DOHH2 (cell line): ENCODE measurements around the gene SDHC.

ENCODE experiments used
- H3F3A ChIP-seq: fragments of 200-600 bp; sonication (generic), shearing (Covaris generic); 2 replicates; pipeline ENCODE4 v1.6.0; 2016; ENCODE audit warnings: antibody characterized with exemption, mild to moderate bottlenecking; ENCODE audit not compliant: control insufficient read depth, insufficient read depth
- H3K27ac ChIP-seq: fragments of 200-600 bp; sonication (generic); 2 replicates; pipeline ENCODE4 v1.5.1; 2014; ENCODE audit warnings: low read depth, mild to moderate bottlenecking, low read length, moderate library complexity
- H3K27me3 ChIP-seq: fragments of 200-600 bp; sonication (generic); 2 replicates; pipeline ENCODE4 v1.6.1; 2014; ENCODE audit warnings: mild to moderate bottlenecking, low read length, mixed read lengths; ENCODE audit not compliant: control insufficient read depth
- H3K36me3 ChIP-seq: fragments of 200-600 bp; sonication (generic); 2 replicates; pipeline ENCODE4 v1.6.1; 2014; ENCODE audit warnings: mild to moderate bottlenecking, low read length, moderate library complexity, mixed read lengths; ENCODE audit not compliant: control insufficient read depth
- H3K4me1 ChIP-seq: fragments of 200-600 bp; sonication (generic); 2 replicates; pipeline ENCODE4 v1.6.1; 2014; ENCODE audit warnings: mild to moderate bottlenecking, low read length, mixed read lengths; ENCODE audit not compliant: control insufficient read depth
- H3K4me2 ChIP-seq: fragments of 200-600 bp; sonication (generic); 2 replicates; pipeline ENCODE4 v1.6.0; 2014; ENCODE audit warnings: mild to moderate bottlenecking, low read length, moderate library complexity
- H3K4me3 ChIP-seq: fragments of 200-600 bp; sonication (generic); 2 replicates; pipeline ENCODE4 v1.5.1; 2014; ENCODE audit warnings: mild to moderate bottlenecking, low read length, mixed read lengths
- H3K79me2 ChIP-seq: fragments of 200-600 bp; sonication (generic); 2 replicates; pipeline ENCODE4 v1.6.1; 2014; ENCODE audit warnings: mild to moderate bottlenecking, low read length, mixed read lengths; ENCODE audit not compliant: control insufficient read depth
- H3K9me2 ChIP-seq: fragments of 200-600 bp; sonication (generic); replicated peaks from 2 replicates; pipeline ENCODE4 v1.6.1; 2014; ENCODE audit warnings: mild to moderate bottlenecking, low read length, mixed read lengths; ENCODE audit not compliant: control insufficient read depth
- H3K9me3 ChIP-seq: fragments of 200-600 bp; sonication (generic); 2 replicates; pipeline ENCODE4 v1.6.1; 2014; ENCODE audit warnings: antibody characterized with exemption, low read length, mixed read lengths; ENCODE audit not compliant: control insufficient read depth, insufficient read depth
- H4K20me1 ChIP-seq: fragments of 200-600 bp; sonication (generic); 2 replicates; pipeline ENCODE4 v1.6.0; 2014; ENCODE audit warnings: low read depth, mild to moderate bottlenecking, antibody characterized with exemption, low read length, moderate library complexity; ENCODE audit not compliant: control insufficient read depth, insufficient read depth
- EZH2phosphoT487 ChIP-seq: fragments of 200-600 bp; sonication (generic); IDR thresholded peaks from 2 replicates; pipeline ENCODE4 v1.6.1; 2017; ENCODE audit warnings: borderline replicate concordance, mild to moderate bottlenecking, antibody characterized with exemption, low read length, moderate library complexity, mixed read lengths
- TF ChIP-seq, protein P1 (sequence below): fragments of 200-600 bp; sonication (generic); IDR thresholded peaks from one replicate; pipeline ENCODE4 v1.5.1; 2014; ENCODE audit warnings: antibody characterized with exemption, mild to moderate bottlenecking, low read depth, low read length; ENCODE audit not compliant: poor library complexity, severe bottlenecking

SDHC gene

DNA sequence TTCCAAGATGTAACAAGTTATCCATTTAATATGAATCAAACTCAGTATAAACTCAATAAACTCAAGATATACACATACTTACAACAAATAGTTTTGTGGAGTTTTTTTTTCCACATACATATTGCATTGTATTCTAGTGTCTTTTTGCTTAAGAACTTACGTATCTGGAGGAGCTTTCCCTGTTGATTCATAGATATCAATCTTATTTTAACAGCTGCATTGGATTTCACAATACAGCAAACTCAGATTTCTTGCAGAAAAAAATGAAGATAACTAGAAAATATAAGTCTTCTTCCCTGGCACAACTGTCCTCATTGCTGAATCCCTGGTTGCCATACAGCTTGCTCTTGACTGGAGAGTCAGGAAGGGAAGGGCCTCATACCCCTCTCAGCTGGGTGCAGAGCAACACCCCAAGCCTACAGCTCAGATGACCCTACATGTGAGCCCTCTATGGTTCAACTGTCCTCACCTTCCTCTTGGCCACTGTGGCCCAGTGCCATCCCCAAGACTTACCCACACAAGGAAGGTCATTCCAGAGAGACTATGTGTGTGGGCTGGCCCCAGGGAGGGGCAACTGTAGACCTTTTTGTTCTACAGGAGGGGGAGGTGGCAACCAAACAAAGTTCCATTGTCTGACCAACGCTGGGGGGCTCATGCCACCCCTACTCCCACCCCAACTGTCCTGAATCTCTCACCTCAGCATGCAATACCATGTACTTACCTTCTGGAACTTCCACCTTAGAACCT, 6.1 kb upstream of the SDHC start:
- H3K79me2 ChIP-seq, result peaks cover 14% of the 10 kb centered on the region
- H3K4me3 ChIP-seq, result no peak overlapping the region
- no peaks in the 10 kb centered on the region for H4K20me1 ChIP-seq
- H3K4me2 ChIP-seq, result no peak overlapping the region
- H3K4me1 ChIP-seq, result peaks cover 31% of the 10 kb centered on the region
- no peaks in the 10 kb centered on the region for H3K9me3 ChIP-seq
- TF ChIP-seq EZH2phosphoT487, result no peak
- TF ChIP-seq, protein P1, sequence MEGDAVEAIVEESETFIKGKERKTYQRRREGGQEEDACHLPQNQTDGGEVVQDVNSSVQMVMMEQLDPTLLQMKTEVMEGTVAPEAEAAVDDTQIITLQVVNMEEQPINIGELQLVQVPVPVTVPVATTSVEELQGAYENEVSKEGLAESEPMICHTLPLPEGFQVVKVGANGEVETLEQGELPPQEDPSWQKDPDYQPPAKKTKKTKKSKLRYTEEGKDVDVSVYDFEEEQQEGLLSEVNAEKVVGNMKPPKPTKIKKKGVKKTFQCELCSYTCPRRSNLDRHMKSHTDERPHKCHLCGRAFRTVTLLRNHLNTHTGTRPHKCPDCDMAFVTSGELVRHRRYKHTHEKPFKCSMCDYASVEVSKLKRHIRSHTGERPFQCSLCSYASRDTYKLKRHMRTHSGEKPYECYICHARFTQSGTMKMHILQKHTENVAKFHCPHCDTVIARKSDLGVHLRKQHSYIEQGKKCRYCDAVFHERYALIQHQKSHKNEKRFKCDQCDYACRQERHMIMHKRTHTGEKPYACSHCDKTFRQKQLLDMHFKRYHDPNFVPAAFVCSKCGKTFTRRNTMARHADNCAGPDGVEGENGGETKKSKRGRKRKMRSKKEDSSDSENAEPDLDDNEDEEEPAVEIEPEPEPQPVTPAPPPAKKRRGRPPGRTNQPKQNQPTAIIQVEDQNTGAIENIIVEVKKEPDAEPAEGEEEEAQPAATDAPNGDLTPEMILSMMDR, result no peak
- H3F3A ChIP-seq, result peaks cover 17% of the 10 kb centered on the region
- no peaks in the 10 kb centered on the region for H3K9me2 ChIP-seq
- H3K27ac ChIP-seq, result no peak overlapping the region
- 0 out of 2 replicates have a peak, but pooled peaks cover 5% of the 10 kb centered on the region for H3K27me3 ChIP-seq
- H3K36me3 ChIP-seq, result peaks cover 3% of the 10 kb centered on the region; the same call in 1 of the 2 replicates

DNA sequence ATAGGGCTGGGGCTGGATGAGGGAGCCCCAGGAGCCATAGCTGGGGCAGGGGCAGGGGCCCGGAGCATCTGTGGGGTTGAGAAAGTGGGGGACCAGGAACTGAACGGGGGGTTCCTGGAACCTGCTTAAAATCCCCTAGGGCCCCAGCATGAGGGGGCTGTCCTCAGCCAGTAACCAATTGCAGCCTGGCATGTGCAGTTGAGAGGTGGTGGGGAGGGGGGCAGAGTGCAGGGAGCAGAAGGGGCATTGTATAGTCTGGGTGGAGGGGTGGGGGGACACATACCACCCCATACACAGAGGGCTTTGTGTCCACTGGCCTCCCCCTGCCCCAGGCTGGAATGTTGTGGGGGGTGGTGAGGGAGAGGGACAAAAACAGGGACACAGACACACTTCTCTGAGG, 4.3 kb upstream of the SDHC start, which contains the start of gene MPZ:
MPZ (minus strand) TSS at position 101 of the 400 bp plus-strand sequence; CDS start at position 38, 63 bp downstream.
- H3K79me2 ChIP-seq, result peaks cover 13% of the 10 kb centered on the region
- 0 out of 2 replicates have a peak, but pooled peaks cover 3% of the 10 kb centered on the region for H3K36me3 ChIP-seq
- H3K4me2 ChIP-seq, result no peak within 1 kb of the TSS
- H3K9me3 ChIP-seq, result no peaks in the 10 kb centered on the region
- H3K9me2 ChIP-seq, result no peaks in the 10 kb centered on the region
- no peaks in the 10 kb centered on the region for H4K20me1 ChIP-seq
- 0 out of 2 replicates have a peak, but pooled peaks cover 5% of the 10 kb centered on the region for H3K27me3 ChIP-seq
- H3K4me3 ChIP-seq, result no peak within 1 kb of the TSS
- peaks cover 20% of the 10 kb centered on the region for H3F3A ChIP-seq
- peaks cover 33% of the 10 kb centered on the region for H3K4me1 ChIP-seq
- TF ChIP-seq, protein P1, result no peak
- TF ChIP-seq EZH2phosphoT487, result no peak
- H3K27ac ChIP-seq, result no peak within 1 kb of the TSS

DNA sequence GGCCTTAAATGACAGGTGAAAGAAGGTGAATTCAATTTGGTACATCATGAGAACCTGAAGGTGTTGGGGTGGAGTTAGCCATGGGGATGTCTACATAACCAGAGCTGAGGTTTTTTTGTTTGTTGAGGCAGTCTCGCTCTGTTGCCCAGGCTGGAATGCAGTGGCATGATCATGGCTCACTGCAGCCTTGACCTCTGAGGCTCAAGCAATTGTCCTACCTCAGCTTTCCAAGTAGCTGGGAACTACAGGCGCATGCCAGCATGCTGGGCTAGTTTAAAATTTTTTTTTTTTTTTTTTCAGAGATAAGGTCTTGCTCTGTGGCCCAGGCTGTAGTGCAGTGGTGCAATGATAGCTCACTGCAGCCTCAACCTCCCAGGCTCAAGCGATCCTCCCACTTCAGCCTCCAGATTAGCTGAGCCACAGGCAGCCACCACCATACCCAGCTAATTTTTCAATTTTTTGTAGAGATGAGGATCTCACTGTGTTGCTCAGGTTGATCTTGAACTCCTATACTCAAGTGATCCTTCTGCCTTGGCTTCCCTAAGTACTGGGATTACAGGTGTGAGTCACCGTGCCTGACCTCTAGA, 2.5 kb upstream of the SDHC start:
- H3K4me1 ChIP-seq, result peaks cover 29% of the 10 kb centered on the region

More for the DNA sequence above, 2.5 kb upstream of the SDHC start:
- H3K79me2 ChIP-seq, result peaks cover 25% of the 10 kb centered on the region
- 0 out of 2 replicates have a peak, but pooled peaks cover 5% of the 10 kb centered on the region for H3K27me3 ChIP-seq
- no peak overlapping the region for H3K4me2 ChIP-seq
- H3K9me2 ChIP-seq, result no peaks in the 10 kb centered on the region
- H4K20me1 ChIP-seq, result no peaks in the 10 kb centered on the region
- 0 out of 2 replicates have a peak, but pooled peaks cover 3% of the 10 kb centered on the region for H3K36me3 ChIP-seq
- H3K4me3 ChIP-seq, result no peak overlapping the region
- no peak overlapping the region for H3K27ac ChIP-seq
- no peaks in the 10 kb centered on the region for H3K9me3 ChIP-seq
- TF ChIP-seq, protein P1, result no peak
- TF ChIP-seq EZH2phosphoT487, result no peak
- H3F3A ChIP-seq, result peaks cover 18% of the 10 kb centered on the region
